PC-3 (cell line): ENCODE data around the gene RING1. TPM values are rescaled to one million over a fixed set of nuclear protein-coding genes. Genes with fewer than 3 reads are reported as not detected.

Experiments
- ATAC-seq: fragments of 200-7000 bp; cut with Tn5 transposase; 2 replicates; pipeline ENCODE4 v1.9.1; 2020; ENCODE audit warnings: mild to moderate bottlenecking, moderate library complexity
- BruUV-seq: library from RNA; stranded (reverse); fragments of 400-500 nt; replicated peaks from 2 replicates; lab custom pipeline; 2021; lab: Mats Ljungman, UMichigan
- CTCF ChIA-PET: fragments of 300-600 bp; sonication (Branson Sonifier 250); formaldehyde crosslinking; loops from one replicate; lab custom pipeline; 2022; ENCODE audit warnings: antibody characterized with exemption; lab: Charles Lee
- POLR2A ChIA-PET: fragments of 300-600 bp; sonication (Branson Sonifier 250); formaldehyde crosslinking; loops from one replicate; lab custom pipeline; 2022; ENCODE audit warnings: antibody characterized with exemption; ENCODE audit not compliant: unreplicated experiment; lab: Charles Lee
- DNase-seq: peaks from one replicate; pipeline ENCODE4 v3.0.0-alpha.2; 2015
- H2AFZ ChIP-seq: fragments of 300-600 bp; sonication (generic); 2 replicates; pipeline ENCODE4 v1.6.0; 2016; ENCODE audit warnings: antibody characterized with exemption, low read length
- H3F3A ChIP-seq: fragments of 300-600 bp; sonication (generic); one replicate; pipeline ENCODE4 v1.6.0; 2017; ENCODE audit warnings: antibody characterized with exemption, low read length, control low read depth, mild to moderate bottlenecking; ENCODE audit not compliant: unreplicated experiment
- H3K27ac ChIP-seq: fragments of 300-600 bp; sonication (generic); 2 replicates; pipeline ENCODE4 v1.5.1; 2016; ENCODE audit warnings: mild to moderate bottlenecking, low read length
- H3K27me3 ChIP-seq: fragments of 300-600 bp; sonication (generic); 2 replicates; pipeline ENCODE4 v1.6.1; 2016; ENCODE audit warnings: low read length, mixed read lengths
- H3K36me3 ChIP-seq: fragments of 300-600 bp; sonication (generic); 2 replicates; pipeline ENCODE4 v1.6.1; 2016; ENCODE audit warnings: low read depth, mixed run types, low read length, mixed read lengths
- H3K4me1 ChIP-seq: fragments of 300-600 bp; sonication (generic); 2 replicates; pipeline ENCODE4 v1.5.1; 2016; ENCODE audit warnings: low read length; ENCODE audit not compliant: insufficient read depth
- H3K4me2 ChIP-seq: fragments of 300-600 bp; sonication (generic); 2 replicates; pipeline ENCODE4 v1.6.0; 2016; ENCODE audit warnings: low read length
- H3K4me3 ChIP-seq: fragments of 300-600 bp; sonication (generic); 2 replicates; pipeline ENCODE4 v1.5.1; 2016; ENCODE audit warnings: mild to moderate bottlenecking, low read length, mixed read lengths
- H3K79me2 ChIP-seq: fragments of 300-600 bp; sonication (generic); 2 replicates; pipeline ENCODE4 v1.6.1; 2017; ENCODE audit warnings: low read length, mixed read lengths
- H3K9ac ChIP-seq: fragments of 300-600 bp; sonication (generic); 2 replicates; pipeline ENCODE4 v1.6.0; 2016; ENCODE audit warnings: mild to moderate bottlenecking, low read length
- H3K9me2 ChIP-seq: fragments of 300-600 bp; sonication (generic); replicated peaks from 2 replicates; pipeline ENCODE4 v1.6.1; 2016; ENCODE audit warnings: mixed run types, low read length, mixed read lengths
- H3K9me3 ChIP-seq: fragments of 300-600 bp; sonication (generic); 2 replicates; pipeline ENCODE4 v1.6.1; 2016; ENCODE audit warnings: low read length, mixed read lengths
- H4K20me1 ChIP-seq: fragments of 300-600 bp; sonication (generic); 2 replicates; pipeline ENCODE4 v1.6.1; 2016; ENCODE audit warnings: low read length, mixed read lengths
- EZH2 ChIP-seq: fragments of 300-600 bp; sonication (generic); IDR thresholded peaks from one replicate; pipeline ENCODE4 v1.6.1; 2017; ENCODE audit warnings: antibody characterized with exemption, mild to moderate bottlenecking, low read length; ENCODE audit not compliant: unreplicated experiment
- EZH2phosphoT487 ChIP-seq: fragments of 300-600 bp; sonication (generic); IDR thresholded peaks from 2 replicates; pipeline ENCODE4 v1.6.1; 2018; ENCODE audit warnings: mild to moderate bottlenecking, antibody characterized with exemption, low read length, borderline replicate concordance
- intact Hi-C: fragments of 100-400 bp; cut with micrococcal nuclease; formaldehyde crosslinking; loops from 2 replicates; pipeline ENCODE4 v1.9.0; 2023
- total RNA-seq: library from RNA; depleted of rRNA; stranded (reverse); fragments of >200 nt; gene quantifications from 2 replicates; pipeline ENCODE4 v1.2.3, GENCODE V29; 2014
- TF ChIP-seq, protein P1 (sequence below): fragments of 300-600 bp; sonication (generic); conservative IDR thresholded peaks from 2 replicates; pipeline ENCODE4 v1.5.1; 2017; ENCODE audit warnings: antibody characterized with exemption, low read depth, mild to moderate bottlenecking, low read length

RING1 gene
- total RNA-seq, 1 experiment from 2014 or later, result 23.3 TPM

DNA sequence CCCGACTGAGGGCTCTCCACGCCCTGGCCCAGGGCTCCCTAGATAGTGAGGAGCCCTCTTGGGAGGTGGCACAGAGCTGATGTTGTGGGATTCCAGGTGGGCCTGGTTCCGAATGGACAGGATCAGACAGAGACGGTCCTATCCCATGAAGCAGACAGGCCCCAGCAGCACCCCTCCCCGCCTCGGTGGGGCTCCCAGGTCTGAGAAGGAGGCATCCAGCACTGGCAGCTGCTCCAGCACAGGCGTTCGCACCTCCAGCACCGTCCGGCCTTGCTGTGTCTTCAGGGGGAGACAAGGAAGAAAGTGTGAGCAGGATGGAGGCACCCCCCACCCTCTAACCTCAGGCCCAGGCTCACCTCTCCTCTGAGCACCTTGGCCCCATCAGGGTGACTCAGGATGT, 44.8 kb upstream of the RING1 start:
- H3K4me1 ChIP-seq, result peaks cover 18% of the 10 kb centered on the region
- H3K4me2 ChIP-seq, result no peak overlapping the region
- POLR2A ChIA-PET, result no interaction called here
- CTCF ChIA-PET, result no interaction called here
- H2AFZ ChIP-seq, result no peak overlapping the region
- DNase-seq (no peak), ATAC-seq (no peak)
- no peaks in the 10 kb centered on the region for H4K20me1 ChIP-seq
- H3K9ac ChIP-seq, result no peak overlapping the region
- no peak overlapping the region for H3K27ac ChIP-seq
- no peak overlapping the region for H3K4me3 ChIP-seq
- TF ChIP-seq, protein P1, sequence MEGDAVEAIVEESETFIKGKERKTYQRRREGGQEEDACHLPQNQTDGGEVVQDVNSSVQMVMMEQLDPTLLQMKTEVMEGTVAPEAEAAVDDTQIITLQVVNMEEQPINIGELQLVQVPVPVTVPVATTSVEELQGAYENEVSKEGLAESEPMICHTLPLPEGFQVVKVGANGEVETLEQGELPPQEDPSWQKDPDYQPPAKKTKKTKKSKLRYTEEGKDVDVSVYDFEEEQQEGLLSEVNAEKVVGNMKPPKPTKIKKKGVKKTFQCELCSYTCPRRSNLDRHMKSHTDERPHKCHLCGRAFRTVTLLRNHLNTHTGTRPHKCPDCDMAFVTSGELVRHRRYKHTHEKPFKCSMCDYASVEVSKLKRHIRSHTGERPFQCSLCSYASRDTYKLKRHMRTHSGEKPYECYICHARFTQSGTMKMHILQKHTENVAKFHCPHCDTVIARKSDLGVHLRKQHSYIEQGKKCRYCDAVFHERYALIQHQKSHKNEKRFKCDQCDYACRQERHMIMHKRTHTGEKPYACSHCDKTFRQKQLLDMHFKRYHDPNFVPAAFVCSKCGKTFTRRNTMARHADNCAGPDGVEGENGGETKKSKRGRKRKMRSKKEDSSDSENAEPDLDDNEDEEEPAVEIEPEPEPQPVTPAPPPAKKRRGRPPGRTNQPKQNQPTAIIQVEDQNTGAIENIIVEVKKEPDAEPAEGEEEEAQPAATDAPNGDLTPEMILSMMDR, result no peak
- TF ChIP-seq EZH2phosphoT487 (no peak), EZH2 (no peak)
- no peaks in the 10 kb centered on the region for H3K9me2 ChIP-seq
- intact Hi-C loops, result loop anchor here (5.0 kb wide), 1 partner anchor 34 kb away; no protein-coding TSS in a partner anchor
- no peaks in the 10 kb centered on the region for H3K27me3 ChIP-seq
- no TSS peak for BruUV-seq
- no peaks in the 10 kb centered on the region for H3K9me3 ChIP-seq
- H3K36me3 ChIP-seq, result no peaks in the 10 kb centered on the region
- H3F3A ChIP-seq, result no peaks in the 10 kb centered on the region
- H3K79me2 ChIP-seq, result no peaks in the 10 kb centered on the region

DNA sequence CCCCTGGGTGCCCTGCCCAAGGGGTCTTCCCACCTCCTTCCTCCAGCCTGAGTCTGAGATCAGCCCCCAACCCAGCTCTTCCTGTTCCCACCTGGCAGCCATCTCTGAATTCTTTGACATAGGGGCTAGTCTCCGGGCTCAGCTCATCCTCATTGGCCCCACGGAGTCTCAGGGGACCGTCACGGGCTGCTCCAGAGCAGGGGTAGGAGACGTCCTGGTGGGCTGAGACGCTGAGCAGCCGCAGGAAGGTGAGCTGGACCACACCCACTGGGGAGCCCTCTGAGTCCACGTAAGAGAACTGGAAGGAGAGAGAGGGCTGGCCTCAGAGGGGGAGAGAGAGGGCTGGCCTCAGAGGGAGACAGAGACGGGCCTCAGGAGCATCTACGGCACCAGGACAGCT, 44.1 kb upstream of the RING1 start:
- H3K4me1 ChIP-seq, result peaks cover 18% of the 10 kb centered on the region
- no peak for DNase-seq
- H3K9ac ChIP-seq, result no peak overlapping the region
- H3K36me3 ChIP-seq, result no peaks in the 10 kb centered on the region
- H3F3A ChIP-seq, result no peaks in the 10 kb centered on the region
- H3K4me3 ChIP-seq, result no peak overlapping the region
- TF ChIP-seq EZH2phosphoT487, result no peak
- TF ChIP-seq, protein P1, result no peak
- no peak for TF ChIP-seq EZH2
- H3K4me2 ChIP-seq, result no peak overlapping the region
- H4K20me1 ChIP-seq, result no peaks in the 10 kb centered on the region
- H3K27me3 ChIP-seq, result no peaks in the 10 kb centered on the region
- H3K79me2 ChIP-seq, result no peaks in the 10 kb centered on the region
- CTCF ChIA-PET, result no interaction called here
- intact Hi-C loops, result loop anchor here (5.0 kb wide), 1 partner anchor 33 kb away; no protein-coding TSS in a partner anchor
- no peaks in the 10 kb centered on the region for H3K9me2 ChIP-seq
- H3K27ac ChIP-seq, result no peak overlapping the region
- H3K9me3 ChIP-seq, result no peaks in the 10 kb centered on the region
- BruUV-seq, result no TSS peak
- POLR2A ChIA-PET, result no interaction called here
- ATAC-seq, result no peak
- no peak overlapping the region for H2AFZ ChIP-seq

DNA sequence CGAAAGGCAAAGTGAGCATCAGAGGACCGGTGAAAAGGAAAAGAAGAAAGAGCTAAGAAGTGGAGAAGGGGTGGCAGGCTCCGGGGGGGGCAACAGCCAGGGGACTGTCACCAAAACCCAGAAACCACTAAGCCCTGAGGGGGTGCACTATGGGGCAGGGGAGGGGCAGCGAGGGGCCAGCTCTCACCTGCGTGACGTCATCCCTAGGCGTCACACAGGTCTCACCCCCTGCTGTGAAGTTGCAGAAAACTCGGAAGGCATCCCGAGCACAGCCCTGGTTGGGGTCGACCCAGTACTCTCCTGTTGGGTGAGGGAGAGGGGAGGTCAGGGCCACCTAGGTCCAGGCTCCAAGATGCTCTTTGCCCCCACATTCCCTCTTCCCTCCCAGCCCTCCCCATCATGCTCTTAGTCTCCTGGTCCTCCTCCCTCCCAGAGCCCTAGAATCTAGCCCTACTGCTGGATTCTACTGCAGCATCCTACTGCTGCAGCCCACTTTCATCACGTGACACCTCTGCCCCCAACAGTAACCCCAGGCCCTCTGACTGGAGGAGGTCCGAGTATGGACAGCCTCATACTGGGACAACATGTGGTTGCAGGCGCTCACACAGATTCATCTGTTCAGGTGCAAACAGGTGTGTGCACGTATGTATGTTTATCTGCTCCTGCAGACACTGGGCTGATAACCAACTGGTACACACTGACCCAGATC, 43.5 kb upstream of the RING1 start:
- H3K4me3 ChIP-seq, result no peak overlapping the region
- no peaks in the 10 kb centered on the region for H3K9me3 ChIP-seq
- no peak overlapping the region for H3K9ac ChIP-seq
- ATAC-seq (no peak), DNase-seq (no peak)
- H3K27me3 ChIP-seq, result no peaks in the 10 kb centered on the region
- no peaks in the 10 kb centered on the region for H3K36me3 ChIP-seq
- intact Hi-C loops, result loop anchor here (5.0 kb wide), 1 partner anchor 32 kb away; no protein-coding TSS in a partner anchor
- no peaks in the 10 kb centered on the region for H4K20me1 ChIP-seq
- CTCF ChIA-PET, result no interaction called here
- H3K4me1 ChIP-seq, result peaks cover 18% of the 10 kb centered on the region
- TF ChIP-seq EZH2phosphoT487 (no peak), EZH2 (no peak)
- TF ChIP-seq, protein P1, result no peak
- no peaks in the 10 kb centered on the region for H3K9me2 ChIP-seq
- no peaks in the 10 kb centered on the region for H3F3A ChIP-seq
- BruUV-seq, result no TSS peak
- no peak overlapping the region for H3K4me2 ChIP-seq
- POLR2A ChIA-PET, result no interaction called here
- no peak overlapping the region for H3K27ac ChIP-seq
- H2AFZ ChIP-seq, result no peak overlapping the region
- no peaks in the 10 kb centered on the region for H3K79me2 ChIP-seq
